ENCODE measurements around the gene RBMX2.
"Not testable (repeated sequence)": the region's sequence is repeated elsewhere in the genome, so short reads cannot be mapped to it uniquely, and the experiment has no call there.

The RBMX2 gene, protein sequence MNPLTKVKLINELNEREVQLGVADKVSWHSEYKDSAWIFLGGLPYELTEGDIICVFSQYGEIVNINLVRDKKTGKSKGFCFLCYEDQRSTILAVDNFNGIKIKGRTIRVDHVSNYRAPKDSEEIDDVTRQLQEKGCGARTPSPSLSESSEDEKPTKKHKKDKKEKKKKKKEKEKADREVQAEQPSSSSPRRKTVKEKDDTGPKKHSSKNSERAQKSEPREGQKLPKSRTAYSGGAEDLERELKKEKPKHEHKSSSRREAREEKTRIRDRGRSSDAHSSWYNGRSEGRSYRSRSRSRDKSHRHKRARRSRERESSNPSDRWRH

DNA sequence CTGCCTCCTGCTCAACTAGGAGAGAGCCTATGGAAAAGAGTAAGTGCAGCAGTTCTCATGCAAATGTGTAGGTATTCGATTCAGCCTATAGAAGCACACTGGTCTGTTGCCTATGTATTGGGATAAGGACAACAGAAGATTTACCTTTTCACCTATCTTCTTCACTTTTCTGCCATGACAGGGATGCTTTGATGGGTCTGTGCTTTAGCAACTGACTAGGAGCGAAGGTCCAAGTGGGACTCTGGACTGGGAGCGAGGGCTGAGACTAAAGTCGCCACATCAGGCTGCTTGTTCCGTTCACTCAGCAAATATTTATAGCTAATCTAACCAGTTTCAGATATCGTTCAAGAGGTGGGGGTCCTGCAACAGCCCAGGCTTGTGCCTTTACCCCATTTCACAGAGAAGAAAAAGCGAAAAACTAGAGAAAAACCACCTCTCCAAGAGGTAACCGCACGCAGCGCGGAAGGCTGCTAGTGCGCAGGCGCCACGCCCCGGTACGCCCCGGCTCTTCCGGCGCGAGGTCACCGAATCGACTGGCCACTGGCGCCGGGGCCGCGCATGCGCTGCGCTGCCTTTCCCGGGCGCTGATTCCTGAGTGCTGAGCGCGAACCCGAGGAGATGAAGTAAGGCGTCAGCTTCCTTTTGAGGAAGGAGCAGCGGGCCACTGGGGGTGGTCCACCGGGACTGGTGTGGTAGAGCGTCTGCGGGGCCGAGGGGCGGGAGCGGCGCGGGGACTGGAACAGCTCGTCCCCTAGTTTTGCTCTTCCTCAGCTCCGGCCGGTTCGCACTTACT, at the start of gene RBMX2:
Gene RBMX2 (plus strand): TSS at position 573 of the 793 bp plus-strand sequence. CDS start 46 bp downstream, at position 619.
- peak; percentile 79 for DNase-seq (ENCODE audit: low spot score)

DNA sequence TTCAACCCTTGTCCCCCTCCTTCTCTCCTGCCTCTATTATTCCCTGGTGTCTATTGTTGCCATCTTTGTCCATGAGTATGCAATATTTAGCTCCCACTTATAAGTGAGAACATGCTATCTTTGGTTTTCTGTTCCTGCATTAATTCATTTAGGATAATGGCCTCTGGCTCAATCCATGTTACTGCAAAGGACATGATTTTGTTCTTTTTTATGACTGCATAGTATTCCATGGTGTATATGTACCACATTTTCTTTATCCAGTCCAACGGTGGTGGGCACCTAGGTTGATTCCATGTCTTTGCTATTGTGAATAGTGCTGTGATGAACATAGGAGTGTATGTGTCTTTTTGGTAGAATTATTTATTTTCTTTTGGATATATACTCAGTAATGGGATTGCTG, 49.7 kb upstream of the RBMX2 start:
- not testable (repeated sequence) for DNase-seq (ENCODE audit: low spot score)

DNA sequence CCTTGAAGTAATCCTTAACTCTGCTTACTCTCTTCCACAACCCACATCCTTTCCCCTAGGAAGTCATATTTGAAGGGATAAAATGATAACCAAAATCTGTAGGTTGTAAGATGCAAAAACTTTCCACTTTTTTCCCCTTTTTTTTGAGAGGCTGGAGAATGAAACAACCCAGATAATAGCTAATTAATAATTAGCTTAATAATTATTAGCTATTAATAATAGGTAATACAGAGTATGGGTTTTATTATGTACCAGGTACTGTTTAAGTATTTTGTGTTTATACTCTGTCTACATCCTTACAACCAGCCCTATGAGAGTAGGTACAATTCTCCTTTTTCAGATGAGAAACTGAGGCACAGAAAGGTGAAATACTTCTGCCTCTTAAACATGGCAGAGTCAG, 25.7 kb upstream of the RBMX2 start:
- DNase-seq (ENCODE audit: low spot score): no peak

DNA sequence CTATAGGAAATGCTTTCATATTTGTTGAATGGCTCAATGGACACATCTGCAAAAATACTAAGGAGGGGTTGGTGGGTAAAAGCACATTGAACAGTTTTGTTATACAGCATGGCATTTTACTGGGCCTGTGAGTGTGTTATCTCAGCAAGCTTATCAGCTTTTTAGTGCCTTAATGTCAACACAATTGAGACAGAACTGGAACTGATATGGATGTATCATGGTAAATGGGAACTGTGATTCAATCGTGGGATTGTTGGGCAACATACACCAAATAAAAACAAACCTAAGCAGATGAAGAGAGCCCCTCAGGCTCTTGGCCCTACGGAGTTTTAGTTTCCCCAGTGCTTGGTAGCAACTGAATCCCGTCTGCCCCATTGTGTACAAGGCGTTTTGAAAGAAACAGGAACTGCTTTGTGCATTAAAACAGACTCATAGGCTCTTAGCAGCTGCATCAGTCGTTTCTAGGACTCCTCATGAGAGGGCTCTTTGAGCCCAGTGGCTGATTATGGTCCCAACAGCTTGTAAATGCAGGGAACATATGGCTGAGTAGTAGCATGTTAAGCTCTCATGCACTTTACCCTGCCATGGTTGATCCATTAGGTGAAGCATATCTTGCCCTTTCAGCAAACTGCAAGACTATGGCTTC, 23.6 kb upstream of the RBMX2 start:
- DNase-seq (ENCODE audit: low spot score): no peak

DNA sequence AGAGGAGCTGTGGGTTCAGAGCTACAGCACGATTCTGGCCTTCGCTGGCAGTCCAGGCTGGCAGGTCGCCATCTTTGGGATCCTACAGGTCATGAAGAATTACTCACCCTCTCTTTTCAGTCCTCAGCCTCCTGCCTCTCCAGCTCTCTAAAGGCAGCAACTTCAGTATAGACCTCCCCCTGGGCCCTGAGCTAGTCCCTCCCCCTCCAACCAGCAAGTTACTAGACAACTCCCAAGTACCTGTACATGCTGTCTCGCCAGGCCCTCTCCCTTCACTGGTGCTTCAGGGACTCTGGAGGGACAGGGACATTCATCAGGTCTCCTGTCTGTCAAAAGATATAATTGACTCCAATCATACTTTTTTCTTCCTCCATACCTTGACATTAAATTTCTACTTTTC, 16.3 kb upstream of the RBMX2 start, which contains the start of gene GPR119:
Gene GPR119 (minus strand): TSS at position 155 of the 400 bp plus-strand sequence. CDS start 227 bp downstream, outside the sequence.
- no peak for DNase-seq (ENCODE audit: low spot score)

DNA sequence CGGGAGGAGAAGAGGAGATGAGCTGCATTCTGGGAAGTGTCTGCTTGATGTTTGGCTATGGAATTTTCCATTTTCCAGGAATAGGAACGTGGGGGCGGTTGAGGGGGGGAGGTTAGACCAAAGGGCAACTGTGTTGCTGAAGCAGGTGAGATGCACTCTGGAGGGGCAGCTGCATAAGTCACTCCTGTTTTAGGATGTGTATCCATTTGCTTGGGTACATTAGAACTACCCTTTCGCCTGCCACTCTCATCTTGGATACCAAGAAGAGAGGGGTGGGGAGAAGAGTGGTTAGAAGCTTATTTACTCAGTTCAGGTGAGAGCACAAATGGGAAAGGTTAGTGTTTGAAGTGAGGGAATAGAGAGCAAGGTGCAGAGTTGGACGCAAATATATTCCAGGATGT, 15.4 kb upstream of the RBMX2 start:
- DNase-seq (ENCODE audit: low spot score): no peak

DNA sequence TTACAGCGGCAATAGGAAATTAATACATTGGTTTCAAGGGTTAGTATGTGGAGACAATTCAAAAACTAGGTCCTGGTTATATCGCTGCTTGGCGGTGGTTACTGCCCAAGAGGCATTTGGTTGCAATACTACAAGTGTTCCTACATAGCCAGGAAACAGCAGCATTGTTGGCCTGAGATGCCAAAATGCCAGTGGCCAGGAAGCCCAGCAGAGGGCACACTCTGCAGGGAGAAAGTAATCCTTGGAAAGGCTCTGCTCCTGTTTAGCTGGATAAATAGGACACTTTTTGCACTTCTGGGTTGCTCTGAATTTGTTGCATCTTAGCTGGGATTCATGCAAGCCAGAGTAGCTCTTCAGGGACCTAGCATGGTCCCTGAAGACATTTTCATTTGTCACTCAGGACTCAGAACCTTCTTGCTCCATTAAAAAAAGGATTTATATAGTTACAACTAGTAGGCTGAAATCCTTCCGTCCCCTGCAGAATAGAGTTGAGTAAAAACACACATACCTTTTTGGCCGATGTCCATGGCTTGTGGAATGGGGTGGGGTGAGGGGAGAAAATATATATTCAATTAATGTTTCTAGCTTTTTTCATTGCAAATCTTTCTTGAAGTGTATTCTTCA, 8.2 kb upstream of the RBMX2 start:
- DNase-seq (ENCODE audit: low spot score): no peak

DNA sequence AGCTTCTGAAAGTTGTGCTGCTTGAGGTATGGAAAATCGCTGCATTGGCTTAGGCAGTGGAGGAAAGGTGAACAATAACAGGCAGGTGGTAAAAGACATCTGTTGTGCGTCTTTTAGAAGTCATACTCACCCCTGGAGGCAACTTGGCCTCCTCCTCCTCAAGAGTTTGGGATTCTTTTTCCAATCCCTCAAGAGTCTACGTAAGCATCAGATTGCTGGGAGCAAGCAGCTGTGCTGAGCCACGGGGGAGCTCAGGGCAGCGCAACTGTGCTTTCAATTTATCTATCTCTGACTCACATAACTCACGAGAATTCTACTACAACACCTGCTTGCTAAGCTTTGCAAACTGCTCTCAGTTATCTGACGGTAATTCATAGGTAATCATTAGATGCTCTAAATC, 6.4 kb upstream of the RBMX2 start:
- no peak for DNase-seq (ENCODE audit: low spot score)

DNA sequence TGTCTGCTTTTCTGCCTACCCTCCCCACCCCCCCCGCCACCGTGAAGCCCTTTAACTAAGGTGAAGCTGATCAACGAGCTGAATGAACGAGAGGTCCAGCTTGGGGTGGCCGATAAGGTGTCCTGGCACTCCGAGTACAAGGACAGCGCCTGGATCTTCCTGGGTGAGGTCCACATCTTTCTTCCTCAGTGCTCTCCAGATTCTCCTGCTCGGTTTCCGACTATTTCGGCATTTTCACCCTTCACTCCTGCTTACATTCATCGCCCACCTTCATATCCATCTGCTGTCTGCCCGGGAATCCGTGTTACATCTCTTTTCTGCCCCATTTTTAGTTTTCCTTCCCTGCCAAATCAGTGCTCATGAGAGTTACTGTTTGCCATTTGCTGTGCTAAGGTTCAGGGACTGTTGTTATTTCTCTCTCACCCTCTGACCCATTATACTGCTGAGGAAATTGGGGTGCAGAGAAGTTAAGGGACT, 459 bp downstream of the RBMX2 start:
- no peak for DNase-seq (ENCODE audit: low spot score)

DNA sequence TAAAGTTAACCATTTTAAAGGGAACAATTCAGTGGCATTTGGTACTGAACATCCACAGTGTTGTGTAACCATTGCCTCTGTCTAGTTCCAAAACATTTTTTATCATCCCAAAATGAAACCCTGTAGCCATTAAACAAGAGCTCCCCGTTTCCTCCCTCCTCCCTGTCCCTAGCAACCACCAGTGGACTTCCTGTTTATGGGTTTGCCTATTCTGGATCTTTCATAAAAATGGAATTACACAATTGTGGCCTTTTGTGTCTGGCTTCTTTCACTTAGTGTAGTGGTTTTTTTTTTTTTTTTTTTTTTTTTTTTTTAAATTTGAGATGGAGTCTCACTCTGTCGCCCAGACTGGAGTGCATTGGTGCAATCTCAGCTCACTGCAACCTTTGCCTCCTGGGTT, 11.6 kb downstream of the RBMX2 start:
- no peak for DNase-seq (ENCODE audit: low spot score)

DNA sequence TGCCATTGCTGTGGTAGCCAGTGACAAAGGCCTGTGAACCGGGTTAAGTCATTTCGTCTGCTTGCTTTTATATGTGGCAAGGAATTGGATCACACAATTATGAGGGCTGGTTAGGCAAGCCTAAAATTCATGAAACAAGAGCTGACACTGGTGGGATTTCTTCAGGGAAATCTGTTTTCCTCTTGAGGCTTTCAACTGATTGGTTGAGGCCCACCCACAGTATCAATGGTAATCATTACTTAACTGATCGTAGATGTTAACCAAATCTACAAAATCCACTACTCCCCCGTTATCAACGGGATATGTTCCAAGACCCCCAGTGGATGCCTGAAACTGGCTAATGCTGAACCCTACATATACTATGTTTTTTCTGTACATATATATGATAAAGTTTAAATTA, 13.0 kb downstream of the RBMX2 start:
- DNase-seq (ENCODE audit: low spot score): no peak

DNA sequence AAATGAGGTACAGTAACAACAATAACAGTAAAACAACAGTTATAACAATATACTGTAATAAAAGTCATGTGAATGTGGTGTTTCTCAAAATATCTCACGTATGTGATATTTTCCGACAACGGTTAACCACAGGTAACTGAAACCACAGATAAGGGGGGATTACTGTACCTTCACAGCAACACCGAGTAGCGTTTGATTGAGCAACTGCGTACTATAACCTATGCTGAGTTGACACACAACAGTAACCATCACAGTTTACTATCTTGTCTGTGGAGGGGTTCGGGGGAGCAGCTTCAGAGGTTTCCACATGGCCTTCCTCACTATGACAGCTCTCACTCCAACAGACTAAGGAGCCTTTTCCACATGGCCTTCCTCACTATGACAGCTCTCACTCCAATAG, 13.4 kb downstream of the RBMX2 start:
- DNase-seq (ENCODE audit: low spot score): no peak

DNA sequence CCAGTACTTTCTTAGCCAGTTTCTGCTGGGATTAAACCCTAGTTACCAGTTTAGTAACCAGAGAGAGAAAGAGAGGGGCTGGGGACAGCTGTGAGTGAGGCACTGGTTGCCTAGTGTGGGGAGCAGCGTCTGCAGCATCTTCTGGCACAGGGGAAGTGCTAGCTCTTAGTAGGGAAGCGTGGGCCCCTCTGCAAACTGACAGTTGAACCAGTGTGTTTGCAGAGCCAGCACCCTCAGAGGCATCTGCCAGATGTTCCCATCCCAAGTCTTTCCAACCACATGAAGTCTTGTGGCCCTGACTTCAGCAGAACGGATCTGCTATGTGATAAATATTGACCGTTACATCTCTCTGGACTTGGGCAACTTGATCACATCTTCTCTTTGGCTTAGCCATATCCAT, 15.0 kb downstream of the RBMX2 start:
- no peak for DNase-seq (ENCODE audit: low spot score)

DNA sequence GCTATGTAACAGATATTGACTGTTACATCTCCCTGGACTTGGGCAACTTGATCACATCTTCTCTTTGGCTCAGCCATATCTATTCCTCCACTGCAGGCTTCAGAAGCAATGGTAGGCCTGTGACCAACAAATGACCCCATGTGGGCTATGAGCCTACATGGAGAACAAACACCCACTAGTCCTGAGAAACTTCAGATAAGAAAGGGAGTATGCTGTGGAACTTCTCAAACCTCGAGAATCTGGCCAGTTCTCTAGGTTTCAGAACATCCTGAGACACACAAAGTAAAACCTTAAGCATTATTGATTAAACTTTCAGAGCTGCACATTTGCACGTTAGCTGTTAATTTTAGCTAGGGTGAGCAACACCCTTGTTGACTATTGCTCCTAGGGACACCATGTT, 16.3 kb downstream of the RBMX2 start:
- DNase-seq (ENCODE audit: low spot score): no peak

DNA sequence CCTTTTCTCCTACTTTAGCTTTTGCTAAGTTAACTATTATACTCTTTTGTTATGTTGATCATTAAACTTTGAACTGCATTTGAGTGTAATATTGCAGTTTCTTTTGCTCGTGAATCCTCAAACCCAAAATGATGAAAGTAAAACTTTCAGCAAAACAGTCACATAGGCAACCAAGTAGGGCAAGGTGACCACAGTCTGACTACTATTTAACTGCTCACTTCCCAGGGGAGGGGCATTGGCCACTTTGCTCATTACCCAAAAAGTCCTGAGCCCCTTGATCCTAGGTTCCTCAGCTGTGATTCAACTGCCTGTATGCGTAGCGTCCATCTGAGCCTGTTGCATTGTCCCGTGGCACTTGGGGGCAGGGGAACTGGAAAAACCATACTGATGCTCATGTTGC, 17.0 kb downstream of the RBMX2 start:
- DNase-seq (ENCODE audit: low spot score): no peak

DNA sequence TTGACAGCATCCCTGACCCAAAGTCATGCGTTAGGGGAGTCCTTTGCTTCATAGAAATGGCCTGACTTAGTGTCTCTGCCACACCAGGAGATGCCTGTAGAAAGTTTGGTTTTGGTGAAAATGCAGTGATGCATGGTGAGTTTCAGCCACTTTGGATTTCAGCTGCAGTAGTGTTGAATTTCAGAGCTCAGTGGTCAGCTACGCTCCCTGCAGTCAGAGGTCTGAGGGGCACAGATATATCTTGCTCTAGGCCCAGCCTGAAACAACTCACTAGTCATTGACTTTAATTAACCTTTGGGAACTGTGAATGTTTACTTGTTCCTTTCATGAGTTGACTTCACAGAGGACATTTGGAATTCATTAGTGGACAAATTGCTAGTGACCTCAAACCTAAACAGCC, 17.5 kb downstream of the RBMX2 start:
- no peak for DNase-seq (ENCODE audit: low spot score)

DNA sequence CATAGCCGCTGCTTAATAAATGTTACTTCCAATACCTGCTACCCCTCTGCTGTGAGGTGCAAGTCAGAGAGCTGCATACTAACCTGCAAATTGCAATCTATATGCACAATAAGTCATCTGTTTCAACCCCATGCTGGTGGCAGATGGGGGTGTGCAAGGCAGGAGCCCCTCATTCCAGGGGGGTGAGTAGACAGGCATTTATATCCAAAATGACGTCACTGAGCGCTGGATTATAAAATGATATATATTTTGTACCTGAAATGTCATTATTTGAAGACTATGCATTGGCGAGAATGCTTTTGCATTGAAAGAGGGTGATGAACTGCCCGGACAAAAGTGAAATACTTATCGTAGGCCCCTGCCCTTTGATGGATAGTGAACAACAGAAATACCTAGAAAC, 24.7 kb downstream of the RBMX2 start:
- no peak for DNase-seq (ENCODE audit: low spot score)

DNA sequence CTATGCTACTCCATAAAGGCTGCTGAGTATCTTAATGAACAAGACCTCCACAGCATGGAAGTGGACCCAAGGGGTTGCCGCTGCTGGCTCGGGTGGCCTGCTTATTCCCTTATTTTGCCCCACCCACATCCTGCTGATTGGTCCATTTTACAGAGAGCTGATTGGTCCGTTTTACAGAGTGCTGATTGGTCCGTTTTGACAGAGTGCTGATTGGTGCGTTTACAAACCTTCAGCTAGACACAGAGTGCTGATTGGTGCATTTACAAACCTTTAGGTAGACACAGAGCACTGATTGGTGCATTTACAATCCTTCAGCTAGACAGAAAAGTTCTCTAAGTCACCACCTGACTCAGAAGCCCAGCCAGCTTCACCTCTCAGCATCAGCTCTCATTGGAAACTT, 27.4 kb downstream of the RBMX2 start:
- DNase-seq (ENCODE audit: low spot score): not testable (repeated sequence)

DNA sequence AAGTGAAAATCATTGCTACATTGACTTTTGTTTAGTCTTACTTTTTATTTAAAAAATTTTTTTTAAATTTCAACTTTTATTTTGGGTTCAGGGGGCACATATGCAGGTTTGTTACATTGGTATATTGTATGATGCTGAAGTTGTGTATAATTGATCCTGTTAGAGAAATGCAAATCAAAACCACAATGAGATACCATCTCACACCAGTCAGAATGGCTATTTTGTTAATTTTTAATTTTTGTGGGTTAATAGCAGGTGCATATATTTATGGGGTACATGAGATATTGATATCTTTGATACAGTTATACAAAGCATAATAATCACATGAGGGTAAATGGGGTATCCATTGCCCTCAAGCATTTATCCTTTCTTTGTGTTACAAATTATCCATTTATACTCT, 34.1 kb downstream of the RBMX2 start:
- DNase-seq (ENCODE audit: low spot score): no peak

DNA sequence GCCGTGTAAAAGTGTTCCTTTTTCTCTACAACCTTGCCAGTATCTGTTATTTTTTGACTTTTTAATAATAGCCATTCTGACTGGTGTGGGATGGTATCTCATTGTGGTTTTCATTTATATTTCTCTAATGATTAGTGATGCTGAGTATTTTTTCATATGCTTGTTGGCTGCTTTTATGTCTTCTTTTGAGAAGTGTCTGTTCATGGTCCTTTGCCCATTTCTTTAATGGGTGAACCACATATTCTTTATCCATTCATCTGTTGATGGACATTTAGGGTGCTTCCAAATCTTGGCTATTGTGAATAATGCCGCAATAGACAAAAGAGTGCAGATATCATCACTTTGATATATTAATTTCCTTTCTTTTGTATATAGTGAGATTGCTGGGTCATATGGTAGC, 36.2 kb downstream of the RBMX2 start:
- not testable (repeated sequence) for DNase-seq (ENCODE audit: low spot score)

DNA sequence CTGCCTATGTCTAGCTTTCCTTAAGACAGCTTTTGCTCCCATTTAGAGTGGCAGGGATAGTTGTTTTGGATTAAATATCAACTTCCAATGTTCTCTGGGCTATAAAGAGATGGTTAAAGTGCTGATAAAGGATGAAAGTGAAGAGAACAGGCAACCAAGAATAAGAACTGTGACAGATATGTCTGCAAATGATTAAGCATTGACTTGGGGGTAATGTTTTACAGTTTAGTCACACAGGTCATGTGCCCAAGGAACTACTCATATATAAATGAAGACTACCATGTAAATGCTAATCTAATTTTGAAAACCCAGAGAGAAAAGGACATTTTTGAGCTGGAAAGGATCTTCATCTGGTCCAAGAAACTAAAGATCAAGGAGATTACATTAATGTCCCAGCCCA, 42.1 kb downstream of the RBMX2 start:
- DNase-seq (ENCODE audit: low spot score): no peak

DNA sequence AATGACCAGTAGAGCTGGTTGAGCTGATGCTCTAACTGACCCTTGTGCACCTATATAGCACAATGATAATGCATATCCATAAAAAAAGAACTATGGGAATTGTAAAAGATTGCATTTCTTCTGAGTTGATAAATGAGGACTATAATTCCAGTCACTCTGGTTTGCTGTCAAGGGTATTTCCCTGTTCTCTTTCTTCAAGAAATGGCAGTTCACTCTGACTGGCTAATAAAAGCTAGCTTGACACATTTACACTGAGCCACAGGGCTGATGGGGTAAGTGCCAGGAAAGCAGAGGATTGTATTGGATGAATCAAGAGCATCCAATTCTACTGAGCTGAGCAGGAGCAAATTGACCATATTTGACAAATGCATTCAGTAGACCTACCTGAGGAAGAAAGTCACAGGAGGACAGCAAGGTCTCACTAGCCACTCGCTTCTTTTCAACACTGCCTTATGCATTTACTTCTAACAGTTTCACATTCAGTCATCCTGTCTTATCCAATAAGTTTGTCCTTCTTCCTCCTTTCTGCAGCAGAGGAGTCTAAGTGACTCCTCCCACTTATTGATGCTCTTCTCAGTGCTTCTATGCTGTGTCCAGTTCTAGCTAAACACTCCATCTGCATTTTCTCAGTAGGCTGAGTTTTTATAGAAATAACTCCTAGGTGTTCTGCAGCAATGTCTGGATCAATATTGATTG, 43.0 kb downstream of the RBMX2 start:
- no peak for DNase-seq (ENCODE audit: low spot score)

Data from hematopoietic multipotent progenitor cell treated with erythropoietin and hydrocortisone succinate and interleukin-3 and kit ligand, for 17 days (in vitro differentiated cells).